Globus pallidus (tissue), 1 donor: ENCODE measurements around the gene ZNF710.

Experiments used
- DNase-seq: peaks from one replicate; pipeline ENCODE4 v3.0.0-alpha.2; 2015; ENCODE audit warnings: low spot score

ZNF710 gene

DNA sequence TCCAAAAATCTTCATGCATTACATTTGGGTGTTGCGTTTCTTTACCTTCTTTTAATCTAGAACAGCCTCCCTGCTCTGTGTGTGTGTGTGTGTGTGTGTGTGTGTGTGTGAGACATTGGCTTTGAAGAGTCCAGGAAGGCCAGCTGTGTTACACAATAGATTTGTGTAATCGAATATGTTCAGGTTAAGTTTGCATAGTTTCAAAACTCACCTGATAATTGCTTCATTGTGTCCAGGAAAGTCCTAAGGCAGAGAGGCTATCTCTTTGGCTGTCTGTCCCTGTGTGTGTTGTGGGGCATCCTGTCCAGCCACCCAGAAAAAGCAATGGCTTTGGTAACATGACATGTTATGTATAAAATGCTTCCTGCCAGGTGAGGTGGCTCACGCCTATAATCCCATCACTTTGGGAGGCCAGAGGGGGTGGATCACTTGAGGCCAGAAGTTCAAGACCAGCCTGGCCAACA is 37.5 kb downstream of the ZNF710 start:
- no peak for DNase-seq

DNA sequence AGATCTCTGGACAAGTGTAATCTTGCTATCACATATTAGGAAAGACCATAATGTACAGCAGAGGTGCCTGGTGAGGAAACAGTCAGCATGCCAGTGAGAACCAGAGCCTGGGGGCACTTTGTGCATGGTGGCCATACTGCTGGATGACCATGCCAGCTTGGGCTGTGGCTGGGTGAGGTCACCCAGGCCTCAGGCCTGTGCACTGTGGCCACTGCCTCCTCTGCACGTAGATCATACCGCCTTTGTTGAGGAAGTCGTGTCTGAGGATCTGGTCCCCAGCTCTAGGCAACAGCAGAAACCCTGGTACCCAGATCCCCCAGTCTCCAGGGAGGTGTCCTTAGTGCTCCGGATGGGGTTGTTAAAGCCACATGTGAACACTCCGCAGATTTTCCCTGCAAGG is 38.9 kb downstream of the ZNF710 start:
- no peak for DNase-seq

DNA sequence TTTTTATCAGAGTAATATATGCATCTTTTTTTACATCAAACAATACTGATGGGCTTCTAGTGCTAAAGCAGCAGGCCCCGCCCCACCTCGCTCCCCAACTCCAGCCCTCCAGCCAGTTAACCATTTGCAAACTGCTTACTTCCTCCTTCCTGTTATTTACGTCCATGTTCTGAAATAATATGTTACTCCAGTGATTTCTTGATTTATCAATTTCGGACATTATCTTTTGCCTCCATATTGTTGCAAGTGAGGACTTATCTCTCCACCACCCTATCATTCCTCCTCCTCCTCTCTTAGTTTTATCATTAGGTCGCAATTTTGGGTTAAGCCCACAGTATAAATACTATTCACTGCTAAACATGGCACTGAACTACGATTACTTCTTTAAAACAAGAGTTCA is 39.5 kb downstream of the ZNF710 start:
- no peak for DNase-seq

DNA sequence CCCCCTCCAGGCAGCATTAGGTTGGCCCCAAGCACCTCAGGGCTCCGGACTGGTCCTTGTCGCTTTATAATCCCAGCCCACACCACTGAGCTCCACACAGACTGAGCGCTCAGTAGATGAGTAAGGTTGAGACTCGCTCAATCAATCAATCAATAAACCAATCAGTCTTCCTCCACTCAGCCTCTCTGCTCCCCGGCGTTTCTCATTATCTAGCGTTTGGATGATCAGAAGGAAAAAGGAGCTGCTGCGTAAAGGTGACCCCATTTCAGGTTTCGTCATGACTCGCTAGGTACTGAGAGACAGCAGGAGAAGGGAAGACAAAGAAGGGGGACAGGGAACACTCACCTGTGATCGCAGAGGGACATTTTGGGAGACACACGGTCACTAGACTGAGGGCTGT is 41.2 kb downstream of the ZNF710 start:
- DNase-seq: no peak

DNA sequence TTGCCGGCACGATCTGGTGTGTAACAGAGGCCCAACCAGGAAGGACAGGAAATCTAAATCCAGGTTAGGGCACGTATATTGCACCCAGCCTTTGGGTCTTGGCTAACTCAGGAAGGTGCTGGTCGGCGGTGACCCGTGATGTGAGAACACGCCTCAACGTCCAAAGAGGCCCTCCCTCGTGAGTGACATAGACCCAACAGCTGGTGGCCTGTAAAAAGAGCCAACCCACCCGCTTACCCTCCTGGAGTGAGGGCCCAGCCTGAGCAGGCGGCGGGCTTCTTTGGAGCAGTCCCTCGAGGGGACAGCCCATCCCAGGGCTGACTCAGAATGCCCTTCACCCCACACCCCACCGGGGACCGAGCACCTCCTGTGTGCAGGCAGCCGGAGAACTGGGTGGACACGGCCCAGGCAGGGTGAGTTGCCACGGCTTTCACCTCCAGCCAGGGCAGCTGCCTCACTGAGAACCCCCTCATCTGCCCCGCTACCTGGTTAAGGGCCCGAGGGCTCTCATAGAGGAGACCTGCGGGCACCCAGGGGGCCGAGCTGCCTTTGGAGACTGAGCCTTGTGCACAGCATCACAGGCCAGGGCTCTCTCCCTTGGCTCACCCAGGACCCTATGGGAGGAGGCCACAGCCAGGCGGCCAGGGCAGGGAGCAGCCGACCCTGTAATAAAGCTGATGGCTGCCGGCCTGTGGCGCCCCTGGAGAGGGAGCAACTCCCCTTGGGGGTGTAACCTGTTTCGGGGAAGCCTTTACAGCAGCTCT is 41.8 kb downstream of the ZNF710 start:
- no peak for DNase-seq

DNA sequence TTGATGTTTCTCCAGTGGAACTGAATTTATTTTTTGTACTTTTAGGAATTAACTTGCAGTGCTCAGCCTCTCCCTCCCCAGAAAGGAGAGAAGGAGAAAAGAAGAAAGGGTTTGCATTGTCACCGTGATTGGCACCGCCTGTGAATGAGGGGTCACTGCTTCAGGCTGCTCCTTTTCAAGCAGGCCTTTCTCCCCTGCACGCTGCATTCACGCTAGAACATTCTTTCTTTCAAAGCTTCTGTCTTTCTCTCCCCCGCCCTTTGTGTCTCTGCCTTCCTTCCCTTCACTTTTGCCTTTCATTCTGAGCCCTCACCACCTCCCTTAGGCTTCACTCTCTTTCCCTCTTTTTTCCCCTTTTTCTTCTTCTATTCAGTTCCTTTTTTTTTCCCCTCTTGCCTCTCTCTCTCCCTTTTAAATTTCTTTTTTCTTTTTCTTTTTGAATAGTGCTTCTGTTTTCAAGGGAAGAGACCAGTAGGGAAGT is 42.4 kb downstream of the ZNF710 start:
- no peak for DNase-seq

DNA sequence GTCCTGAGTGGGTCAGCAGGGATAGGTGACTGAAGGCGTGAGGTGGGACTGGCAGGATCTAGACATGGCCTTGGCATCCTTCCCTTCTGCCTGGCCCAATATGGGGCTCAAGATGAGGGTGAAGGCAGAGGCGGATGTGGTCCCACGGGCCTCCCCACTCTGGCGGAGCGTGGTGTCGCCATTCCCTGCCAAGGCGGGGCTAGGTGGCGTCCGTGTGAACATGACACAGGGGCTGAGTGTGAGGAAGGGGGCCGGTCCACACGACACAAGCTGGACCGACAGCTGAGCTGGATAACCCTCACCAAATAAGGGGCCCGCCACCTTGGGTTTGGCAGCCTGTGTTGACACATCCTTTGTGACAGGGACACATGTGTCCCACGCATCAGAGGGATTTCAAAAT is 43.1 kb downstream of the ZNF710 start:
- no peak for DNase-seq

DNA sequence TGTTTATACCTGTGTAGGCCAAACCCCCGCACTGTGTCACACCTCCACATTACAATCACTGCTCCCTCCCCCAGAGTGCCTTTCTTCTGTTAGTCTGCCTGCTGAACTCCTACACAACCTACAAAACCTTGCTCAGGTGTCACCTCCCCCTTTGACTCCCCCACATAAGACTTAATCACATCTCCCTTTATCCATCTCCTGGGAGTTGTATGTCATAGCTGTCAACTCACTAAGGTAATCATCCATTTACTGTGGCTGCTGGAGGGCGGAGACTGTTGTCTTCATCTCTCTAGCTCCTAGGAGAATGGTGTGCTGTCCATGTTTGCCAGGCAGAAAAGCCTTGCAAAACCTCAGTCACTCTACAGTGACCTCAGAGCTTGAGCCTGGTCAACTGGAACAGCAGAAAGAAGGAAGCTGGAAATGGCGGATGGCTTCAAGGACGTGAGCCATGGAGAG is 43.8 kb downstream of the ZNF710 start:
- DNase-seq: no peak

DNA sequence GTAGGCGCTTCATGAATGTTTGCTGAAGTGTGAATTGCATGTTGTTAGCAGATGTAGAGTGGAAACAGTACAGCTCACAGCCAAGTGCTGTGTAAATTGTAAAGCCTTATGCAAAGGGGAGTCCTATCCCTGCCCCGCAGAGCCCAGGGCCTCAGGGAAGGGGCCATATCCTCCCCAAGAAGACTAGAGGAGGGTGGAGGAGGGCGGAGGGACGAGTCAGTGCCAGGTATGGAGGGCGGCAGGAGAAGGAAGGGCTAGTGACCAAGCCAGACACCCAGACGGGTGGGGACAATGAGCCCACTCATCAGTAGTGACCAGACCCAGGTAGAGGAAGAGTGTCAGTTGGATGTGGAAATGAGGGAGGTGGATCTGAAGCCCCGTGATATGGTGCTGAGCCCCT is 45.2 kb downstream of the ZNF710 start:
- no peak for DNase-seq

DNA sequence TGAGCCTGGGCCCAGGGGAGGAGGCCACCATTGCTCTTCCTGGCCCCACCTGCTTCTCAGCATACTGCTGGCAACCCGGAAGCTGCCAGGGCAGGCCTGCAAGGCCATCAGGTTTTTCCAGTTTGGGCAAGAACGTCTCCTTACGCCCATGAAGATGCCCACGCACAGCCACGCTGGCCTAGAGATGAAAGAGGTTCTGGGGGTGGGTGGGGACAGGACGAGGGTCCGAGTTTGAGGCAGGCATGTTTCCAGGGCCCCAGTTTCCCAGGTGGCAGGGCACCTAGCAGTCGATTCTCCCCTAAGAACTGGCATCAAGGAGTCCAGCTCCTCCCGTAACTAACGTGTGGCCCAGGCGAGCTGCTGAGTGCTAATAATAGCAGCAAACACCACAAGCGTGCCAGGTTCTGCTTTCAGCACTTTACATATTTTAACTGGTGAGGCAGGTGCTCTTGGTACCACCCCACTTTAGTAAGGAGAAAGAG is 45.8 kb downstream of the ZNF710 start:
- DNase-seq: no peak

DNA sequence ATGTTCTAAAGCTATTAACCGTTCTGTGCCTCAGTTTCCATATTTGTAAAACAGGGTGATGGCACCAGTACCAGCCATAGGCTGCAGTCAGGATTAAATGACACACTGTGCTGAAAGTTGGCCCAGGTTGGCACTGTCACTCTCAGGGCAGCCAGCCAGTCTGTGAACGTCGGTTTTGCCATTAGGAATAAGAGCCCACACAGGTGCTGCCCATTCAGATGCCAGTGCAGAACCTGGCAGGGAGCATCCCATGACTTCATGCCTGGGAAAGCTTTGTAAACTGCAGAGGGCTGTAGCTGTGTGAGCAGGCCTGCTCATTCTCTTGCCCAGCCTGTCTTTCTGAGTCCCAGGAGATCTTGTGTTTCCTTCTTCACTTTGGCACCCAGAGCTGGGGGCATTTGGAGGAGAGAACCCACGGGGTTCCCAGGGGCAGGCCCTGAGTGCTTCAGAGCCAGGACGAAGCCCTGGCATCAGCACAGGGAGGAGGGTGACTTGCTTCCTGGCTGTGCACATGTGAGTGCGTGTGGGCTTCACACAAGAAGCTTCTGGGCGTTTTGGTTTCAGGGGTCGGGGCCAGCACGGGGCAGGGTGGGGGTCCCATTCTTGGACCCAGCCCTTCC is 46.9 kb downstream of the ZNF710 start:
- DNase-seq: no peak

DNA sequence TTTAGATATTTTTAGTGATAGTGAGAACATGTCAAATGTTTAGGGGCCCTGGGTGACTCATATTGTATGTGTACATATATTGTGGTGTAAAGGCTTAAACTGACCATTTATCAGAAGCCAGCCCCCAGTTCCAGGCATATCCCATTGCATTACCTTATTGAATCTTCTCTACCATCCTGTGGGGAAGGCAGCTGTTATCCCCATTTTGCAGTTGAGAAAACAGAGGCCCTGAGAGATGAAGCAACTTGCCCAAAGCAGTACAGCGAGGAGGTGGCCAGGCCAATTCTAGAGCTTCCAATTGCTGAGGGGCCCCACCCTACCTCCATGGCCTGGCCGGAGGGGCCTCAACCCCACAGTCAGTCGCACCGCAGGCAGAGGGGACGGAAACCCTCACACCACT is 47.9 kb downstream of the ZNF710 start:
- DNase-seq: no peak

DNA sequence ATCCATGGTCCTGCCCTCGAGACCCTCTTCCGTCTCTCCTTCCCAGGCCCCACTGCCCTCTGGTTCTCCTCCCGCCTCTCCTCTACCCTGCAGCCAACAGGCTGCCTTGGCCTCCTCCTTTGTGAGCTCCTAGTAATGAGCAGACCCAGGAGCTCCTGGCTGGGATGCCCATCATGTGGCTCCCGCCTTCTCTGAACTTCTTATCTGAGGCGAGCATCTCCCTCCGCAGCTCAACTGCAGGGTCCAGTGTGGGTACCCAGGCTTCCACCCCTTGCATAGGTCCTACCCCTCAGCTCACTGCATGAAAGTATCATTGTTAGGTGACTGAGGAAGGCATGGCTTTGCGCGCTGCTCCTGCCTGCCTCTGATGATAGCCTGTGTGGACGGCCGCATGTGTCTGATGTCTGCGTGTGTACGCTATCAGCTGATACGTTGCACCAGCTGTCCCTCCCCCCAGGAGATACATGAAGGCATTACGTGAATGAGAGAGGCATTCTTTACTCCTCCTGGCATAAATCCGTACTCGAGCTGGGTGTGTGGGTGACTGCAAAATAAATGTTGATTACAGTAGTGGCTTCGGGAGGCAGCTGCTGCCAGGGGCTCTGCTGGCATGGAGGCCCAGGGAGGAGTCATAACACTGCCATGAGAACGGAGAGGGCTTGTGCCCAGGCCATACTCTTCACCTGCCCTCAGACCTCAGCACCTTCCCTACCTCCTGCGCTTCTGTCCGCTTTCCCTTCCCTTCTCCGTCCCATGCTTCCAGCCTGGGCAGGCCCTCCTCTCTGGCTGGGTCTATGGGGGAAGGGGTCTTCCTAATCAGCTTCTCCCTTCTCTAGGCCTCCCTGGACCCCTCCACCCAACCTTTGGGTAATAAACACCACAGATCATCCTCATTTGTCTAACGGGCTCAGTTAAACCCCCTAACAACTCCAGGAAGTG is 48.8 kb downstream of the ZNF710 start:
- DNase-seq: no peak

DNA sequence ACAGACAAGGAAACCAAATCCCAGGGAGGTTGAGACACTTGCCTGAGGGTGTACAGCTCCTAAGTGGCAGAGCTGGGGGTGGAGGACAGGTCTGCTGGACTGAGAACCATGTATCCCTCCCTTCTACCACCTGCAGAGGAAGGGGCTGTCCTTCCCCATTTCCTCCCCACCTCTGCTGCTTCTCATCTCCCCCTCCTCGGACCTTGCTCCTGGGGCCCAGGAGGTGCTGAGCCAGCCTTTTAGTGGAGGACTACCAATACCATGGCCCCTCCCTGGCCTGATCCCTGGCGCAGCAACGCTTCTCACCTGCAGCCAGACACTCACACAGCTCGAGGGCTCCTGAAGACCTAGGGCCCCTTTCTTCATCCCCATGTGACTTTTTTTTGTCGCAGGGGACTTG is 50.8 kb downstream of the ZNF710 start:
- no peak for DNase-seq

DNA sequence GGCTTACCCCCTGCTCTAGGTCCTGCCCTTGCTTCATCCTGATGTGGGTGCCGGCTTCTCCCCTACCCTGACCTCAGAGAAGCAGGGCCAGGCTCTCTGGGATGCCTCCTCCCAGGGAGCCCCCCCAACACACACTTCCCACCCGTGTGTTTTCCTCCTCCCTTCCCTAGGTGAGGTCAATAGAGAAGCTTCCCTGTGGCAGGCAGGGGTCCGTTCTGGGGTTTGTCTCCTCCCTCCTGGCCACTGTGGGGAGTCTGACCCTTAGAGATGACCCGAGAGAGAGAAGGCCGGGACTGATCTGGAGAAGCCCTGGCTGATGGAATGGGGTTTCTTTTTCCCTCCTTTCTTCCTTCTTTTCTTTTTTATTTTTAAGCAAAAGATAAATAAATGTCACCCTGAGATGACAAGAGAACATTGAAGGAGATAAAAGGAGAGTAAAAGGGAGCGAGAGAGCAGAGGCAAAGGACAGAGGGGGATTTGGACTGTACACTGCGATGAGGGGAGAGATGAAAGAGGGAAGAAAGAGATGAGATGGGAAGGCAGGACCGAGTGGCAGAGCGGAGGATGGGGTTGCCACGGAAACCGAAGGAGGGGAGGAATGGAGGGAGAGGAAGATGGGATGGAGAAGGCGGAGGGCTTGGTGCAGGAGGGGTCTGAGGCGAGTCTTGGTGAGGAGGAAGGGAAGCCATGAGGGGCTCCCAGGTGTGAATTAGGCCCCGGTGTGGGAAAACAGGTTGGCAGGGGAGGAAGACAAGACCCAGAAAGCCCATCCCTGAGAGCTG is 52.8 kb downstream of the ZNF710 start:
- DNase-seq: no peak

DNA sequence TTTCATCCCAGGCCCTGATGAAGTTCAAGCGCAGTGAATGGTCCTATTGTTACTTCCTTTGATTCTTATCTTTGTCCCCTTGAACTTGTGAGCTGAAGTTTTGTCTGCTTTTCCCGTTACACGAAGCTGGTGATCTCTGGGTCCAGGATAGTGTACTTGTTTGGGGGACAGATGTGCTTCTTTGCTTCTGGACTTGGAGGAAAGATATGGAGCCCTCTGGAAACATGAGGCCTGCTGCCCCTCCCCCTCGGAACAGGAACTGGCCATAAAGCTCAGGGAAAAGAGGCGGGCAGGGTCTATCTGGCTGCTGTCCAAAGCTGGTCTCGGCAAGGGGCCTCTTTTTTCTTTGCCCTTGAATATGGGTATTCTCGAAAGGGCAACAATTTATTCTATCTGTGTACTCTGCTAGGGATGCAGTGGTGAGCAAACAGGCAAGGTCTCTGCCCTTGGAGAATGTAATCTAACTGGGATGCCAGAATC is 53.5 kb downstream of the ZNF710 start:
- no peak for DNase-seq

DNA sequence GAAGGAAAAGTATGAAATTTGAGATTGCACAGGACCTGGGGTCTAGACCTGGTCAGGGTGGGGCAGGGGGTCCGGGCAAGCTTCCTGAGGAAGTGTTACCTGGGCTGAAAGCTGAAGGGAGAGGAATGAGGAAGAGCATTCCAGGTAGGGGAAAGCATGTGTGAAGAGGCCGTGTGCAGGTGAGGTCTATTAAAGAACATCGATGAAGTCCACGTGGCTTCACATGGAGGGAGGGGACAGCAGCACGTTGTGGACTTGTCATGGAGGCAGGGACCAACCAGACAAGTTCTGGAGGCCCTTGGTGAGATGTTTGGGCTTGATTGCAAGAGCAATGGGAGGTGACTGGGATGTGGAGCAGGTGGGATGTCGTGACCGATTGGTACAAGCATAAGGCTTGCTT is 54.1 kb downstream of the ZNF710 start:
- no peak for DNase-seq

DNA sequence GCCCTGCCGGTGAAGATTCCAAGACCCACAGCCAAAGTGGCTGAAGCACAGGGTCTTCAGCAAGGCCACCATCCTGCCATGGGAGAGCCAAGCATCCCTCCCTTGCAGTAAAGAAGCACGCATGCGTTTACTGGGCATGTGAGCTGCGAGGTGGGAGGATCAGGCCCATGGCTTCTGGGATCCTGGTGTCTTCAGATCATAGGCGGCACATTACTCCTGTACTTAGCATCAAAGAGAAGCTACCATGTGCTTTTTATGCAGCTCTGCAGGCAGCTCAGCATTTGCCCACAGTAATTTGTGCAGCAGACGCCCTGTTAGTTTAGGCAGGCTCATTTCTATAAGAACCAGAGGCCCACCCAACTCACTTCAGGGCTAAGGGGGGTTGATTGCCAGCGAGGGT is 55.4 kb downstream of the ZNF710 start:
- no peak for DNase-seq

DNA sequence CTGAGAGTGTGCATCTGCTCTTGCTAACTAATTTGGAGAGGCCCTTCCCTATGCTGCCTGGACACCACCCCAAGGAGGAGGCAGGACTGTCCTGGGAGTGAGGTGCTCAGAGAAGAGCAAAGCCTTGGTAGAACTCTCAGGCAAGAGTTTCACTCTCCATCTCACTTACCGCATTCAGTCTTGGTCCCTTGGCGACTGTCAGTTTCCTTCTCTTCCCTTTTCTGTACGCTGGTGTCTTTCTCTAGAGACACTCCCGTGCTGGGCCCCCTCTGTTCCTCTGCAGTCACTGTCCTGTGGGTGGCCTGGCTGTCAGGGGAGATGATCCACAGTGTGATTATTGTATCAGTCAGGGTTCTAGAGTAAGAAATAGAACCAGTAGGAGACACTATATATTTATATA is 57.2 kb downstream of the ZNF710 start:
- no peak for DNase-seq

DNA sequence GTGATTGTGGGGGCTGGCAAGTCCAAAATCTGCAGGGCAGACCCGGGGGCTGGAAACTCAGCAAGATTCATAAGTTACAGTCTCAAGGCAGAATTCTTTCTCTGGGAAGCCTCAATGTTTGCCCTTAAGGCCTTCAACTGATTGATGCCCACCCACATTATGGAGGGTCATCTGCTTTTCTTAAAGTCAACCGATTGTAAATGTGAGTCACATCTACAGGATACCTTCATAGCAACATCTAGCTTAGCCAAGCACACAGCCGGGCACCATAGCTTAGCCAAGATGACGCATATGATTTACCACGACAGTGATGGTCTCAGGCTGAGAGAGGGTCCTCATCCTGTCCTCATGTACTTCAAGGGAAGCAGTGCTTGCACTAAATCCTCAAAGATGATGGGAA is 57.7 kb downstream of the ZNF710 start:
- no peak for DNase-seq

DNA sequence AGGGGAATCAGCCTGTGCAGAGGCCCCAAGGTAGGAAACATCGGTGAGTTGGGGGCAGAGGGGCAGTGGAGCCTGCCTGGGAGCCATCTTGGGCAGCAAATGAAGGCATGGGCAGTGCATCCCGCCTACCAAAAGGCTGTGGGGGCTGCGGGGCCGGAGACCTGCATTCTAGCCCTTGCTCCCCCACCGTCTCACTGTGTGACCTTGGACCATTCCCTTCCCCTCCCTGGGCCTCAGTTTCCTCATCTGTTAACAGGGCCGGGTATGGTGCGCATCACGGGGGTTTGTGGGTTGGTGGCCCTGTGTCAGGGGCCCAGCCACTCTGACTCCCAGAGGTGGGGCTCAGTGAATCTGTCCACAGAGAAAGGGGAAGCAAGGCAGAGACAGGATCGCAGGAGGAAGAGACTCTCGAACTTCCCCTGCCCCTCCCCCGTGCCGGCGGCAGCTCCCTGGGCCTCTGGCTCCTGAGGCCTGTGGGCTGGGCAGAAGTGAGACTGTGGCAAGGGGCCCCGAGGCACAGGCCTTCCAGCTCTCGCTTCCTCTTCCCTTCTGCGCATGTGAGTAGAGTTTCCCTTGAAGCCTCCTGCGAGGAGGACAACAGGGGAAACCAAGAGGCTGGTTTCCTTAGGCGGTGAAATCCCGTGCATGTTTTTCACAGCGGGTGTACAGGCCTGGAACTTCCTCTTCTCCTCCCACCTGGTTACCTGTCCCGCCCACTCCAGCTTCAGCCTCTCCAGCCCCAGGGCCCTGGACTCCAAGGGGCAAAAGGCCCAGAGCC is 58.3 kb downstream of the ZNF710 start:
- peak; percentile 65 for DNase-seq
